Fibroblast of lung (primary cell): ENCODE results near the gene SCYGR8.

Source experiments
- EZH2 ChIP-seq: IDR thresholded peaks from 2 replicates; pipeline ENCODE4 v1.5.1; 2012; ENCODE audit warnings: low read length, control low read depth, mild to moderate bottlenecking; ENCODE audit errors: missing control alignments
- TF ChIP-seq, protein P1 (sequence below), 2 donors: IDR thresholded peaks in 1 of 2; conservative IDR thresholded peaks in 1 of 2; 1 replicate in 1 of 2; 2 replicates in 1 of 2; pipeline ENCODE4 v1.5.1; 2011 to 2012; ENCODE audit warnings: low read length in 2 of 2, control low read depth in 1 of 2, inconsistent platforms in 1 of 2, low read depth in 1 of 2, mild to moderate bottlenecking in 1 of 2

DNA sequence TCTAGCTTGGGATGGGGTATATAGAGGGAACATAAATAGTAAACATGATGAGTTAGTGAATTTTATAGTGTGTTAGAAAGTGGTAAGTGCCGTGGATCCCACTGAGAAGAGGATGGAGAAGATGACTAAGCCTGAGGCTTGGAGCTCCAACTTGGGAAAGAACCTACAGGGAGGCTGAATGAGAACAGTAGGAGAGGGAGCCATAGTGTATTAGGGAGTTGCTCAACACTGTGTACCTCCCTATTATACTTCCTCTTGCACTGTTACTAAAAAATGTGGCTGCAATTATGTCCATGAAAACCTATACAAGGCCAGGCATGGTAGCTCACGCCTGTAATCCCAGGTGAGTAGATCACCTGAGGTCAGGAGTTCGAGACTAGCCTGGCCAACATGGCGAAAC lies 25.0 kb upstream of the SCYGR8 start:
- TF ChIP-seq, protein P1, sequence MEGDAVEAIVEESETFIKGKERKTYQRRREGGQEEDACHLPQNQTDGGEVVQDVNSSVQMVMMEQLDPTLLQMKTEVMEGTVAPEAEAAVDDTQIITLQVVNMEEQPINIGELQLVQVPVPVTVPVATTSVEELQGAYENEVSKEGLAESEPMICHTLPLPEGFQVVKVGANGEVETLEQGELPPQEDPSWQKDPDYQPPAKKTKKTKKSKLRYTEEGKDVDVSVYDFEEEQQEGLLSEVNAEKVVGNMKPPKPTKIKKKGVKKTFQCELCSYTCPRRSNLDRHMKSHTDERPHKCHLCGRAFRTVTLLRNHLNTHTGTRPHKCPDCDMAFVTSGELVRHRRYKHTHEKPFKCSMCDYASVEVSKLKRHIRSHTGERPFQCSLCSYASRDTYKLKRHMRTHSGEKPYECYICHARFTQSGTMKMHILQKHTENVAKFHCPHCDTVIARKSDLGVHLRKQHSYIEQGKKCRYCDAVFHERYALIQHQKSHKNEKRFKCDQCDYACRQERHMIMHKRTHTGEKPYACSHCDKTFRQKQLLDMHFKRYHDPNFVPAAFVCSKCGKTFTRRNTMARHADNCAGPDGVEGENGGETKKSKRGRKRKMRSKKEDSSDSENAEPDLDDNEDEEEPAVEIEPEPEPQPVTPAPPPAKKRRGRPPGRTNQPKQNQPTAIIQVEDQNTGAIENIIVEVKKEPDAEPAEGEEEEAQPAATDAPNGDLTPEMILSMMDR (conservative IDR thresholded peaks at IDR 0.05 in 1 of 2, IDR thresholded peaks at IDR 0.05 in 1 of 2; ENCODE audit: low read depth in 1 of 2, low read length in 2 of 2): no peak
- no peak for TF ChIP-seq EZH2
